ENCODE results near the gene GRAMD1B.
A peak's percentile ranks its signal among the peaks of the same experiment; 100 is the strongest.

GRAMD1B gene

GRCh38 chr11:123653827-123654565 lies 223.9 kb downstream of the GRAMD1B start:
- DNase-seq: no peak

- no peak for DNase-seq
These were observed 224.6 kb downstream of the GRAMD1B start, which contains the start of gene SCN3B for GRCh38 chr11:123654566-123655081. Gene SCN3B (minus strand): TSS chr11:123654624. CDS start chr11:123653801, 823 bp downstream.

- no peak for DNase-seq
These were observed 229.2 kb downstream of the GRAMD1B start for GRCh38 chr11:123659311-123659710.

- DNase-seq: peak; percentile 18
These were observed 229.9 kb downstream of the GRAMD1B start for GRCh38 chr11:123659965-123660364.

- no peak for DNase-seq
These were observed 235.2 kb downstream of the GRAMD1B start for GRCh38 chr11:123665306-123665705.

- no peak for DNase-seq
These were observed 240.0 kb downstream of the GRAMD1B start for GRCh38 chr11:123670081-123670480.

GRCh38 chr11:123671534-123671933 lies 241.5 kb downstream of the GRAMD1B start:
- no peak for DNase-seq

- no peak for DNase-seq
These were observed 242.5 kb downstream of the GRAMD1B start for GRCh38 chr11:123672568-123672967.

- no peak for DNase-seq
These were observed 244.2 kb downstream of the GRAMD1B start for GRCh38 chr11:123674297-123674696.
